Immature natural killer cell (primary cell): ENCODE data around the gene MAML3. TPM values are rescaled to one million over a fixed set of nuclear protein-coding genes. Genes with fewer than 3 reads are reported as not detected.

Experiments used
- DNase-seq, 3 donors: peaks; one replicate each; pipeline ENCODE4 v3.0.0; 2022; ENCODE audit warnings: mixed read lengths in 1 of 3
- H3K27ac Mint-ChIP-seq, 6 donors: one replicate each; pipeline ENCODE4 v1.8.0; 2020; ENCODE audit warnings: mixed read lengths in 6 of 6, mild to moderate bottlenecking in 5 of 6, inconsistent platforms in 4 of 6, moderate library complexity in 3 of 6
- H3K27me3 Mint-ChIP-seq, 3 donors: one replicate each; pipeline ENCODE4 v1.8.0; 2020 to 2021; ENCODE audit warnings: low read depth in 3 of 3, mild to moderate bottlenecking in 3 of 3, mixed read lengths in 3 of 3, moderate library complexity in 3 of 3, inconsistent platforms in 1 of 3
- H3K36me3 Mint-ChIP-seq, 3 donors: one replicate each; pipeline ENCODE4 v1.8.0; 2020; ENCODE audit warnings: mixed read lengths in 3 of 3, inconsistent platforms in 2 of 3, mild to moderate bottlenecking in 2 of 3
- H3K4me1 Mint-ChIP-seq, 2 donors: one replicate each; pipeline ENCODE4 v1.8.0; 2020; ENCODE audit warnings: inconsistent platforms in 2 of 2, mild to moderate bottlenecking in 2 of 2, mixed read lengths in 2 of 2, moderate library complexity in 1 of 2
- H3K4me3 Mint-ChIP-seq, 5 donors: one replicate each; pipeline ENCODE4 v1.8.0; 2020; ENCODE audit warnings: mild to moderate bottlenecking in 5 of 5, mixed read lengths in 5 of 5, inconsistent platforms in 3 of 5, moderate library complexity in 3 of 5
- H3K9me3 Mint-ChIP-seq, 6 donors: one replicate each; pipeline ENCODE4 v1.8.0; 2020; ENCODE audit warnings: mild to moderate bottlenecking in 6 of 6, mixed read lengths in 6 of 6, inconsistent platforms in 4 of 6, moderate library complexity in 3 of 6
- polyA plus RNA-seq, 3 donors: library from polyadenylated mRNA; unstranded; fragments of 300-500 nt; fragmentation: Illumina TruSeq; gene quantifications; one replicate each; pipeline ENCODE4 v1.2.3, GENCODE V29; 2021

The MAML3 gene
- polyA plus RNA-seq, 3 donors from 2014 or later = 0.41 to 1.2 TPM; not detected in 1

DNA sequence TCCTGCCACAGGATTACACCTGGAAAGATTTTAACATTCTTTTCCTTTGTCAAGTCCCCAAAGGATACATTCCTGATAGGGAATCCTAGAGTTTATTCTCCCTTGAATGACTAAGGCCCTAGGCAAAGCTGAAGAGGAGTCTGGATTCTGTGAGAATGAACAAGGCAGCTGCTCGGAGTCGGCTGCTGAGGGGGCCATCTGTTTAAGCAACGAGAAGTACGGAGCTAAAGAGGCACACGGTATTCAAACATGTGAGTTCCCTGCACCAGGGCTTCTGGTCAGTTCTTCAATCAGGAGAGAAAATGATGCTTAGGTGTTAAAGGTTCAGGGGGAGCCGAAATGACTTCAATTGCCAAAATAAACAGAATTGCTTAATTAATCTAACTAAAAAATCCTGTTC, 390.8 kb downstream of the MAML3 start:
- DNase-seq = no peak
- H3K4me3 Mint-ChIP-seq = no peak overlapping the region
- H3K27ac Mint-ChIP-seq = no peak overlapping the region
- H3K9me3 Mint-ChIP-seq = no peaks in the 10 kb centered on the region
- peaks cover 0 to 6% of the 10 kb centered on the region in 2 donors for H3K4me1 Mint-ChIP-seq
- no peaks in the 10 kb centered on the region for H3K36me3 Mint-ChIP-seq
- peaks cover 0 to 4% (median 3%) of the 10 kb centered on the region in 3 donors for H3K27me3 Mint-ChIP-seq

DNA sequence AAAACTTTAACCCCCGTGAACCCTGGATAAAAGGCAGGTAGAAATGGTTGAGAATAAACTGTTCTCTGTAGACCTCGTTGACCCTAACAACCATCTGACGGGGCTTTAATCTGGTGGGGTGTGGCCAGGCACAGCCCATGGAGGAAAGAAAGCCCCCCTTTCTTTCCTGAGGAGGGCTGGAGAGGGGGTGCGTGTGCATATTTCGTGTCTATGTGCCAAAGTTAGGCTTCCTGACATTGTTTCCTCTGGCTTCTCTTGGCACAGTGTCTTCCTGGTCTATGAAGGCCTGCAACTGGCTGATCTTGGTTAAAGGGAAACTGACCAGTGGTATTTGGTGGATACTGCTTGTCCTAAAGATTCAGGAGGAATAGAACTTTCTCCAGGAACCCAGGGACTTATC, 391.3 kb downstream of the MAML3 start:
- no peak for DNase-seq
- peaks cover 2 to 9% of the 10 kb centered on the region in 2 donors for H3K4me1 Mint-ChIP-seq
- H3K27ac Mint-ChIP-seq = no peak overlapping the region
- H3K27me3 Mint-ChIP-seq = peaks cover 0 to 4% (median 3%) of the 10 kb centered on the region in 3 donors
- H3K4me3 Mint-ChIP-seq = no peak overlapping the region
- H3K9me3 Mint-ChIP-seq = no peaks in the 10 kb centered on the region
- no peaks in the 10 kb centered on the region for H3K36me3 Mint-ChIP-seq

DNA sequence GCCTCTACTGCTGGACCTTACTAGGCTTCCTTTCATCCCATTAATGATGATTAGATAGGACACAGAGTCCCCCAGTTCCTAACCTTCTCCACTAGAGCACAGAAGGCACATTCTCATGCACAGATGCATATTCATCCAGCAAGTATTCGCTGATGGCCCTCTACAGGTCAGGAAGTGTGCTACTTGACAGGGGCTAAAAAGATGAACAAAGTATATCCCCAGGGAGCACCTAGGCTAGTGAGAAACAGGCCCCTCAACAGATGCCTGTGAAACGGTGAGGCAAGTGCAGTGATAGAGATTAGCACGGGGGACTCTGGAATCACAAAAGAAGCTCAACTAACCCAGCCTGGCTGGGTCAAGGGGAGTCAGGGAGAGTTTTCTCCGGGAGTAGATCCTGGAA, 392.5 kb downstream of the MAML3 start:
- H3K27me3 Mint-ChIP-seq = peaks cover 0 to 8% (median 3%) of the 10 kb centered on the region in 3 donors
- H3K27ac Mint-ChIP-seq = no peak overlapping the region
- no peaks in the 10 kb centered on the region for H3K36me3 Mint-ChIP-seq
- DNase-seq = no peak
- no peak overlapping the region for H3K4me3 Mint-ChIP-seq
- no peaks in the 10 kb centered on the region for H3K9me3 Mint-ChIP-seq
- peaks cover 2 to 10% of the 10 kb centered on the region in 2 donors for H3K4me1 Mint-ChIP-seq

DNA sequence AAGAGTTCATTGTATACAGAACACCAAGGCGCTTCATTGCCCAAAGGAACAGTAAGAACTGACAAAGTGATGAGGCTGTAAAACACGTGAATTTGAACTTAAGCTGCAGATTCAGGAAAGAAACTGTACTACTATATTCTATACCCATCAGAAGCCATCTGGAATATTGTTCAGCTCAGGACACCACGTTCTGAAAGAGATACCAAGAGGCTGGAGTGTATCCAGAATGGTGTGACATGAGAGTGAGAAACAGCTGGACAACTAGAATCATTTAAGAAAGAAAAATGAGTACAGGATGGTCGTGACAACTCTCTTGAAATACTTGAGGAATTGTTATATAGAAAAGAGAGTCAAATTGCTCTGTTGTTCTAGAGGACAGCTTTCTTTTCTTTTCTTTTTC, 393.4 kb downstream of the MAML3 start:
- Mint-ChIP-seq H3K27ac (no peak overlapping the region), H3K9me3 (no peaks in the 10 kb centered on the region), H3K36me3 (no peaks in the 10 kb centered on the region), H3K4me3 (no peak overlapping the region), H3K4me1 (peaks cover 2 to 10% of the 10 kb centered on the region in 2 donors), H3K27me3 (peaks cover 0 to 8% (median 3%) of the 10 kb centered on the region in 3 donors)
- no peak for DNase-seq

DNA sequence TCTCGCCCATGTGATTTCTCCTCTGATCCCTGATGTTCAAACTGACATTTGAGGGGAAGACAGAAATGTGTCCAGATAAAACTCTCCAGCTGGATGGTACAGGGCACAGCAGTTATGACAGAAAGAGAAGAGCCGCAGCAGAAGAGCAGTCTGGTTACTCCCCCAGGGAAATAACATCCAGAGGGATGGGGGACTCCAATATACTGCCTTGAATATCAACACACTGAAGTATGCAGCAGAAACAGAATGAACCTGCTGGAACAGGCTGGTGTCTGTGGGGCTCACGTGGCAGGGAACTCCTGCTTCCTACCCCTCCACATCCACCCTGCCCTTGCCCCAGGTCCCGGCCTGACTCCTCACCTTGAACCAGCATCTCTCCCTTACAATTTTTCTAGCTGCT, 394.9 kb downstream of the MAML3 start:
- Mint-ChIP-seq H3K36me3 (no peaks in the 10 kb centered on the region), H3K9me3 (no peaks in the 10 kb centered on the region), H3K27ac (no peak overlapping the region), H3K4me3 (no peak overlapping the region), H3K4me1 (peaks cover 2 to 10% of the 10 kb centered on the region in 2 donors), H3K27me3 (peaks cover 0 to 8% (median 3%) of the 10 kb centered on the region in 3 donors)
- DNase-seq = no peak

DNA sequence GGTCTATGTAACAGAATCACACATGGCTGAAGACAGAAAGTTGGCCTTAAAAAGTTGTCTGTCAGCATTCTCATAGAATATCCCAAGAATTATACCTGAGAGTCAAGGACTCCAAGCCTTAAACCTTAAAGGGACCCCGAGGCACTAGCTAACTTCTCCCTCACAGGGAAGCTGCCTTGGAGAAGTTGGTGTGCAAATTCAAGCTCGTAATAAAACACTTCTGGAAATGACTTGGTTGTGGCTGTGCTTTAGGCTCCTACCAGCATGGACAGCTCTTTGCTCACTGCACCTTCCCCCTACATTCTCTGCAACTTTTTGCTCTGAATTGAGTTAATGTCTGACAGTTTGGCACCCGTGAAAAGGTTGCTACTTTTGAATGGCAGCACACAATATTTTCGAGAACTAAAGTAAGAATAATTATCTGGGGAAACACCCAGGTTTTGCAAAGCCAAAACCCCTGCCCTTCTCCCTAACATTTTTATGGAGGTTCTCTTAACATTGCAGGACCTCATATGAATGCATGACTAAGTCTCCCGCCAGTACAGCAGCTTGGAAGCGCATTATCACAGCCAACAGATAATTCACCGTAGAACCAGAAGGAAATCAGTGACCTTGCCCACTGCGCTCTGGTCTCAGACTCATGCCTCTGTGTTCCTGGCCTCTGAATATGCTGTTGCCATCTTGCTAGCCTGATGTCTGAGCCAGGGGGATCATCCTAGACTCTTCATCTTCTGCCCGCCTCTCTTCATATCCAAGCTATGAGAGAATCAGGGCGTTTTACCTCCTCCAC, 397.4 kb downstream of the MAML3 start:
- Mint-ChIP-seq H3K36me3 (no peaks in the 10 kb centered on the region), H3K9me3 (no peaks in the 10 kb centered on the region), H3K27me3 (peaks cover 0 to 8% (median 3%) of the 10 kb centered on the region in 3 donors), H3K27ac (no peak overlapping the region), H3K4me1 (peaks cover 2 to 4% of the 10 kb centered on the region in 2 donors), H3K4me3 (no peak overlapping the region)
- DNase-seq = no peak

DNA sequence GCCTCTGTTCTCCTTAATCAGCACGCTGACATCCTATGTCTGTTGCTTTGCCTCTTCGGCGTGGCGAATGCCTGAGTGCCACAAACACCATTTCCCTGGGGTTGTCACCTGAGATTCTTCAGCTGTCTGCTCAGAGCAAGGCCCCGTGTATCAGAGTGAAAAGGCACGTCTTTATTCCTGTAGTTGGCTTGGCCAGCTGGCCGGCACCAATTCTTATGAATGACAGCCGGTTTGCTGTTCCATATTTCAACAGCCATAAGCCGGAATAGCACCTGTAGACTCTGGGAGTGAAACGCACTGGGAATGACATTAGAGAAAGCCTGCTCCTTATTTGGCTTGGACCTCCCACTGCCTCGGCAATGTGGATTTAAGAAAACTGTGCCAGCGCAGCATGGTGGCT, 399.0 kb downstream of the MAML3 start:
- Mint-ChIP-seq H3K27me3 (peaks cover 0 to 7% (median 0%) of the 10 kb centered on the region in 3 donors), H3K4me3 (no peak overlapping the region), H3K9me3 (no peaks in the 10 kb centered on the region), H3K27ac (no peak overlapping the region), H3K4me1 (peaks cover 2 to 4% of the 10 kb centered on the region in 2 donors), H3K36me3 (no peaks in the 10 kb centered on the region)
- DNase-seq = no peak

DNA sequence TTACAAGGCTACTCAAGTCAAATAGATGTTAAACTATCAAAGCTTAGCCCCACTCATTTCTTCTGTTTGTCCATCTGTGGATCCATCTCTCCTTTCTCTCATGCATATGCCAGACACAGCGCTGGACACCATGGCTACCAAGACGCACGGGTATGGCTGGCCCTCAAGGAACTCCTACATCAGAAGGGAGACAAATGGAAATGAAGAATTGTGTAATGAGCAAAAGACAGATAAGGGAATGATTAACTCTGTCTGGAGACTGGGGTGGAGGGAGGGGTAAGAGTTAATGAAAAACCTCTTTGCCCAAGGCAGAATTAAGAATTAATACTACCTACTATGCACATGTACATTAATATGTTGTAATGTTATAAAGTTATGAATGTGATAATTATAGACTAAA, 400.3 kb downstream of the MAML3 start:
- Mint-ChIP-seq H3K9me3 (no peaks in the 10 kb centered on the region), H3K4me1 (peaks cover 2 to 4% of the 10 kb centered on the region in 2 donors), H3K36me3 (no peaks in the 10 kb centered on the region), H3K4me3 (no peak overlapping the region), H3K27me3 (peaks cover 0 to 4% (median 0%) of the 10 kb centered on the region in 3 donors), H3K27ac (no peak overlapping the region)
- DNase-seq = no peak

DNA sequence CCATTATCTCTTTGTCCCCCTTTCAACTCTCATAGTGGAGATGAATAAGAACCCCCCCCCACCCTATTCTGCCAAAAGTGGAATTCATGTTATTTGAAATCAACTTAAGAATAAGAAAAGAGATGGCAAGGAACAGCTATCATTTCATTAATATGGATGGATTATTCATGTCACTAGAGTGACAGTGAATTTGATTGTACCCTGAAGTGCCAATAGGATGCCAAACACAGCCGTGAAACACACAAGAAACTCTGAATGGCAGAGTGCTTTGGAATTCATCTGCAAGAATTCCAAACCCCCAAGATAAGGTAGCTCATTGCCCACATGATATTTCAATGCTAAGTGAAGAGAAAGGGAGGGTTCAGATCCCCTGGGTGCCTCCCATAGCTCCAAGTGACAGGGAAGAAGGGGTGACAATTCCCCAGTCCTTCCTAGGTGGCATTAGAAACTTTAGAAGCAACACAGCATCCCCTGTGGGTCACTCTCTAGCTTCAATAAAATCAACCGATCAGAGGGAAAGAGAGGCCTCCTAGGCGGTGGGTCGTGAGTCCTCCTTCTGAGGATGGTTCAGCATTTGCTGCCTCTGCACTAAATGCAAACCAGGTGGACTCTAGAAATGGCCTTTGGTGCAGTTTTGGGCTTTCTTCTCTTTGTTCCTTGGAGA, 404.0 kb downstream of the MAML3 start:
- no peak overlapping the region for H3K27ac Mint-ChIP-seq
- DNase-seq = no peak
- no peaks in the 10 kb centered on the region for H3K9me3 Mint-ChIP-seq
- H3K27me3 Mint-ChIP-seq = peaks cover 0 to 4% (median 0%) of the 10 kb centered on the region in 3 donors
- H3K4me3 Mint-ChIP-seq = no peak overlapping the region
- no peaks in the 10 kb centered on the region for H3K36me3 Mint-ChIP-seq
- peaks cover 0 to 6% of the 10 kb centered on the region in 2 donors for H3K4me1 Mint-ChIP-seq

DNA sequence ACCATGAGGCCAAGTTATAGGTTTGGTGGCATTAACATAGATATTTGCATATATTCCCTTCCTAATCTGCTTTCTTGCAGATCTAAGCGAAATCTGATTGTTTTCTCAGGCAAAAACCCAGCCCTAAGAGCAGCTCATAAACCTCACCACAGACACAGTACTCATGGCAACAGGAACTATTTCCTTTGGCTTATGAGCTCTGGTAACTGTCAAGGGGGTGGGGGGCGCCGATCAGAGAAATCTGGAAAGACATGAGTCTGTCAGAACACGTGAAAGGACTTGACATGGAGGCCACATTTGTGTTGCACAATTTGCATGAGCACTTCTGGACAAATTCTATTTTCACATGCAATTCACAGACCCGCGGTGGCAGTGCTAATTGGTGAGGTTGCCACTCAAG, 404.6 kb downstream of the MAML3 start:
- no peak for DNase-seq
- Mint-ChIP-seq H3K27me3 (peaks cover 0 to 4% (median 0%) of the 10 kb centered on the region in 3 donors), H3K27ac (no peak overlapping the region), H3K9me3 (no peaks in the 10 kb centered on the region), H3K36me3 (no peaks in the 10 kb centered on the region), H3K4me1 (peaks cover 0 to 6% of the 10 kb centered on the region in 2 donors), H3K4me3 (no peak overlapping the region)

DNA sequence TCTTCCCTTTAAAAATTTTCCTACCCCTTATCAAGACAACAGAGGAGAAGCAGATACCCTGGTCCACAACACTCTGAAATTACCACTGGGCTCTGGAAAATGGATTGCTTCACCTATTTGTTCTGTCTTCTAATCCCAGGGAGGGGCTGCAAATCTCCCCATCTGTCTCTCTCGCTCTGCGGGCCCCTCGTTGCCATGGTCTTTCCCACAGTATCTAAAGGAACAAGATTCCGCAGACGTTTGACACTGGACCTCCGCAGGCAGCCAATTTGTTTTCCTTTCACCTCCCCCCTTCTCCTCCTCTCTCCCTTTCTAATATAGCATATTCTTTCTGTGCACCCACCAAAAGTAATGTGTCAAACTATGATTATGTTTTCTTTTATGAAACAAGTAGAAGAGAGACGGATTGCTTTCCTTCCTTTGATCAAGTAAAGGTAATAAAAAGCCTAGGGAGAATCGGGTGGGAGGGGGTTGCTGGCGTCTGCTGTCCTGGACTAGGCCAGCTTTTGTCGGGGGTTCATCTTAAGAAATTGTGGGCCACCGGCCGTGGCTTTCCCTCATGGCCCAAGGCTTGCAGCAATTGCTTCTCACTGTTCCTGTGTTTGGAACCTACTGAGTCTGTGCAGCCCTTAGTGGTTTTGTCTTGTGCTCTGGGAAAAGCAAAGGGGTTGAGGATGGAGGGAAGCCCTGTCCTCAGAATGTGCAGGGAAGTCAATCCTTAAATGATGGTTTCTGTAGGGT, 407.4 kb downstream of the MAML3 start:
- no peak overlapping the region for H3K27ac Mint-ChIP-seq

DNA sequence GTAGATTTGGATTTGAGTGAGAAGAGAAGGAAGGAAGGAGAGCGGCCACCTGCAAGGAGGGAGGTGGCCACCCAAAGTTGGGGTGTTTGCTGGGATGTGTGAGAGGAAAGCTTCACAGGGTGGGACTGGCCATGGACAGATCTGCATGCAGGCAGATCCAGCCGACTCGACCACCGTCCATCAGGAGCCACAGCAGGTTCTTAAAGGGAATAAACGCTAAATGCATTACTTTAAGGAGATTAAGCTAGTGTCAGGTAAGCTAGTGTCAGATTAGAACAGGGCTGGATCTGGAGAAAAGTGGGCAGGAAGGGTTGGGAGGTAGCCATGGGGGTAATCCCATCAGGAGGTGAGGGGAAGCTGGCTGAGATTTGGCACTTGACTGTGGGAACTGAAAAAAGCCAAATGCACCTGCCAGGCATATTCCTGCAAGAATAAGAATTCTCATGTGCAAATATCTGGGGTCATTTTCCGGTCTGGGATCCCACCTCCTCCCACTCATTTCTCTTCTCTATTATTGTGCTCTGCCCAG, 408.8 kb downstream of the MAML3 start:
- H3K27me3 Mint-ChIP-seq = peaks cover 0 to 4% (median 3%) of the 10 kb centered on the region in 3 donors
- no peak overlapping the region for H3K27ac Mint-ChIP-seq
- H3K4me1 Mint-ChIP-seq = peaks cover 0 to 6% of the 10 kb centered on the region in 2 donors
- H3K4me3 Mint-ChIP-seq = no peak overlapping the region
- no peak for DNase-seq
- H3K9me3 Mint-ChIP-seq = no peaks in the 10 kb centered on the region
- no peaks in the 10 kb centered on the region for H3K36me3 Mint-ChIP-seq

More for the DNA sequence above, 407.4 kb downstream of the MAML3 start:
- peaks cover 0 to 4% (median 0%) of the 10 kb centered on the region in 3 donors for H3K27me3 Mint-ChIP-seq
- DNase-seq = no peak
- H3K36me3 Mint-ChIP-seq = no peaks in the 10 kb centered on the region
- H3K4me3 Mint-ChIP-seq = no peak overlapping the region
- H3K4me1 Mint-ChIP-seq = peaks cover 0 to 6% of the 10 kb centered on the region in 2 donors
- no peaks in the 10 kb centered on the region for H3K9me3 Mint-ChIP-seq

DNA sequence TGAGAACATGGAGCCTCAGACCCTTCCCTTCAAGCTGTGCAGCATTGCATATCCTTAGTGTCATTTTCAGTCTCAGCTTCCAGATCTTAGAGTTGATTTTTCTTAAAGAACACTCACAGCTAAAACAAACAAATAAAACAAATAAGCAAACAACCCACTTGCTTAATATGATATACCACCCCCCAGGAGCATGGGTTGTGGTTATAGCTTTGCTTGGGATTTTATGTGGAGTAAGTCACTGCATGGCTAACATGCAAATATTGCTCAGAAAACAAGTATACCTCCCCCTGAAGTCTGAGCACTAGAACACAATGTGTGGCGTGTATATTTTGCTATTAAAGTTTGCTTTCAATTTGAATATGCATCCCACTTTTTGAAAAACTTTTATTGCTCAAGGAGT, 409.8 kb downstream of the MAML3 start:
- no peak for DNase-seq
- H3K27ac Mint-ChIP-seq = no peak overlapping the region
- H3K4me3 Mint-ChIP-seq = no peak overlapping the region
- no peaks in the 10 kb centered on the region for H3K9me3 Mint-ChIP-seq
- peaks cover 0 to 6% of the 10 kb centered on the region in 2 donors for H3K4me1 Mint-ChIP-seq
- no peaks in the 10 kb centered on the region for H3K36me3 Mint-ChIP-seq
- H3K27me3 Mint-ChIP-seq = peaks cover 0 to 4% (median 3%) of the 10 kb centered on the region in 3 donors

DNA sequence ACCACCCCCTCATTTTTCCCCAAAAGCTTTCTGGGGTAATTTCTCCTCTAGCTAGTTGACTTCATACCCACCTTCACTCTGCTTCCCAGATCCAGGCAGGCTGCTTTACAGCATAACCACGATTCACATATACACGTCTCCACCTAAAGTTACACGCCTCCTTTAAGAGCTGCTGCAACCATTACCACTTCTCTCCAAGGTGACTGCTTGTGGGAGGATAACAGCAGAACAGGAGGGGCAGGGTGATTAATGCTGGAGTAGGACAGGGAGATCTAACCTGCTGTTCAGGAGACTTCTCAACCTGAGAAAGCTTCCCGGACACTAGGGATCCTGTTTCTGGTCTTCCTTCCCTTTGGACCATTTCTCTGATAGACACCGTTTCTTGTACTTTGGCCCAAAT, 411.0 kb downstream of the MAML3 start:
- Mint-ChIP-seq H3K4me3 (no peak overlapping the region), H3K27me3 (peaks cover 0 to 4% (median 3%) of the 10 kb centered on the region in 3 donors), H3K9me3 (no peaks in the 10 kb centered on the region), H3K4me1 (peaks cover 0 to 2% of the 10 kb centered on the region in 2 donors), H3K27ac (no peak overlapping the region), H3K36me3 (no peaks in the 10 kb centered on the region)
- no peak for DNase-seq
